Hematopoietic multipotent progenitor cell treated with erythropoietin and hydrocortisone succinate and interleukin-3 and kit ligand, for 6 days (in vitro differentiated cells): ENCODE data around the gene ACSS3.

Experiments
- DNase-seq: peaks from one replicate; pipeline ENCODE4 v3.0.0-alpha.2; 2015

Gene ACSS3

DNA sequence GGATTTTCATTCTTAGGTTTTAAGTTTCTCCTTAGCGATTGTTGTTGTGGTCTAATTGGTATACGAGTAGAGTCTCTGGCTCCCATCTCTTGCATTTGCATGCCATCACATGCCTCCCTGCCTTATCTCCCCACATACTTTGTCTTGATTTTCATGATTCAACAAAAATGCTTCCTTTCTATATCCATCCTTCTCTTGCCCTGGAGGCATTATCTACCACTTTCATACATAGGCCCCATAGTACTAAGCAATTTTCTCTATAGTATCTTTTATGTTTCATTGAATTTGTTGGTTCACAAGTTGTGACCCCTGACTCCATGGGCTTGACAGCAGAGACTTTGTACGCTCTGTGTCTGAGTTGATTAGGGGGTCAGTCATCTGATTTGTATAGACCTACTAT lies 226.1 kb downstream of the ACSS3 start:
- no peak for DNase-seq
